GM19023 (cell line): ENCODE data around the gene ZFP14.

Experiments
- ATAC-seq: cut with Tn5 transposase; IDR thresholded peaks from one replicate; pipeline ENCODE4 v1.9.1; 2021; ENCODE audit warnings: mild to moderate bottlenecking, moderate library complexity; ENCODE audit not compliant: unreplicated experiment

Gene ZFP14

DNA sequence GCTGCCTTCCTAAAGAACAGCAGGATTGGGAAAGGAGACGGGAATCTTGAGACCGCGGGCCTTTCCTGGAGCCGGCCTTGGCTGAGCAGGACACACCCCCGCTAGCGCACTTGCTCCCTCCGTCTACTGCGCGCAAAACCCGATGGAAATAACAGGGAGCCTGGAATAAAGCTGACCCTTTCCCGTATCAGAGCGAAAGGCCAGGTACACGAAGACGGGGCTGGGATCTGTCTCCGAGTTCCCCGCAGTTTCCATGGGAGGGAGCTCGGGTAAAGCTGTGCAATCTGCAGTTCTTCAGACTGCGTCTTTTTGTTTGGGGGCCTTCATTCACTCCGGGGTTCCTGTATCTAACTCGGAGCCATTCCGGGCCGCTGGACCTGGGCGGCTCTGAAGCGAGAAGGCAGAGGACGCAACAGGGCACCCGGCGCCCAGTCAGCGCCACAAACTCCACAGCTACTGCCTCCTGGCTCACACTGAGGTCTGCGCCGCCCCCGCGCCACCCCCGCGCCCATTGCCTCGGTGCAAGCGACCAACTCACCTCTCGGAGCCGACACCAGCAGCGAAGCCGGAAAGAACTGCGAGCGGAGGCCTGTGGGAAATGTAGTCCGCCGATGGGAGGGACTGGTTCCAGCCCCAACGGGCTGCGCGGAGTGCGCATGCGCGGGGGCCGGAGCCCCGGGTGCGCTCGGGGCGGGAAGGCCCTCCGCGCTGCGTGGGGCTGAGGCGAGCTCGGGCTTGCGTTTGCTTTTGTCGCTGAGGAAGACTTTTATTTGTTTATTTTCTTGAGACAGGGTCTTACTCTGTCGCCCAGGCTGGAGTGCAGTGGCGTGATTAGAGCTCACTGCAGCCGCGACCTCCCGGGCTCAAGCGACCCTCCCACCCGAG is at the start of gene ZFP14:
Gene ZFP14 (minus strand): TSS at position 577 of the 885 bp plus-strand sequence. CDS start 11,309 bp downstream, outside the sequence.
- ATAC-seq, result peak; percentile 96

DNA sequence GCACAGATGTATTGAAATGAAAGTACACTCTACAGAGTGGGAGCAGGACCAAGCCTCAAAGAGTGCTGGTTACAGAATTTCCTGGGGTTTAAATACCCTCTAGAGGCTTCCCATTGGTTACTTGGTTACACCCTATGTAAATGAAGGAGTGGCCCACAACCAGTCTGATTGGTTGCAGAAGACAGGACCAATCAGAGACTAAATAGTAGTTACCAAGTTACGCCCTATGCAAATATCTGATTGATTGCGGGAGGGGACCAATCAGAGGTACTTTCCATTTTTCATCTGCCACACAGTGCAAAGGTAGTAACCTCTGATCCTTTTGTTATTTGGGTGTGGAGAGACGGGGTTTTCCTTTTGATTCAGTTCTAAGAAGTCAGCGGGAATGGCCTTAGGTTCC is 44.9 kb upstream of the ZFP14 start:
- no peak for ATAC-seq

DNA sequence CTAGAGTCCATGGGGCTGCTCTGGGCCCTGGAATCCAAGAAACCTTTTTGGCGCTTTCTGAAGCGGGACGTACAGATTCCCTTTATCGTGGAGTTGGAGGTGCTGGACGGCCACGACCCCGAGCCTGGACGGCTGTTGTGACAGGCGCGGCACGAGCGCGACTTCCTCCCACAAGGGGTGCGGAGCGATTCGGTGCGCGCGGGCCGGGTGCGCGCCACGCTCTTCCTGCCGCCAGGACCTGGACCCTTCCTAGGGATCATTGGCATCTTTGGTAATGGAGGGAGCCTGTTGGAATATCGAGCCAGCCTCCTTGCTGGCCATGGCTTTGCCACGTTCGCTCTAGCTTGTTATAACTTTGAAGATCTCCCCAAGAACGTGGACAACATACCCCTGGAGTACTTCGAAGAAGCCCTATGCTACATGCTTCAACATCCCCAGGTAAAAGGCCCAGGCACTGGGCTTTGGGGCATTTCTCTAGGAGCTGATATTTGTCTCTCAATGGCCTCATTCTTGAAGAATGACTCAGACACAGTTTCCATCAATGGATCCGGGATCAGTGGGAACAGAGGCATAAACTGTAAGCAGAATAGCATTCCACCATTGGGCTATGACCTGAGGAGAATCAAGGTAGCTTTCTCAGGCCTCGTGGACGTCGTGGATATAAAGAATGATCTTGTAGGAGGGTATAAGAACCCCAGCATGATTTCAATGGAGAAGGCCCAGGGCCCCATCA is 42.9 kb upstream of the ZFP14 start:
- no peak for ATAC-seq

DNA sequence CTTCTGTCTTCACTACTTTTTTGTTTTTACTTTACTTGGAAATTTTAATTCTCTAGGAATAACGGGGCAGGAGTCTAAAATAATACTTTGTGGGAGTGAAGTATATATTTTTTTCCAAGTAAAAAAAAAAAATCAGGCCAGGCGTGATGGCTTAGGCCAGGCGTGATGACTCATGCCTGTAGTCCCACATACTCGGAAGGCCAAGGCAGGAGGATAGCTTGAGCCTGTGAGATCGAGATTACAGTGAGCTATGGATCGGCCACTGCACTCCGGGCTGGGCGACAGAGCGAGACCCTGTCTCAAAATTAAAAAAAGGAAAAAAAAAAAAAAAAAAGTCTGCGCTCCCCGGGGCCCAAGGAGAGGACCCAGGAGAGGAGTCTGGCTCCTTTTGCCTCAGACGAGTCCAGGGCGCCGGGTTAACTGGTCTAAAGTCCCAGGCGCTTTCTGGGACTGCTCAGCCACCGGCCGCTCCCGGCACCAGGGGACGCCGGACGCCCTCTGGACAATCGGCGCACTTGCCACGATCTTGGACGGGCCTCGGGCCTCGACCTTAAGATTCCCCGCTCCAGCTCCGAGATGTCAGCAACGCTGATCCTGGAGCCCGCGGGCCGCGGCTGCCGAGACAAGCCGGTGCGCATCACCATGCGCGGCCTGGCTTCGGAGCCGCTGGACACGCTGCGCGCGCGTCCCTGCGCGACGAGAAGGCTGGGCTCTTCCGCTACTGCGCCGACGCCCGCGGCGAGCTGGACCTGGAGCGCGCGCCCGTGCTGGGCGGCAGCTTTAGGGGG is 42.2 kb upstream of the ZFP14 start:
- no peak for ATAC-seq

DNA sequence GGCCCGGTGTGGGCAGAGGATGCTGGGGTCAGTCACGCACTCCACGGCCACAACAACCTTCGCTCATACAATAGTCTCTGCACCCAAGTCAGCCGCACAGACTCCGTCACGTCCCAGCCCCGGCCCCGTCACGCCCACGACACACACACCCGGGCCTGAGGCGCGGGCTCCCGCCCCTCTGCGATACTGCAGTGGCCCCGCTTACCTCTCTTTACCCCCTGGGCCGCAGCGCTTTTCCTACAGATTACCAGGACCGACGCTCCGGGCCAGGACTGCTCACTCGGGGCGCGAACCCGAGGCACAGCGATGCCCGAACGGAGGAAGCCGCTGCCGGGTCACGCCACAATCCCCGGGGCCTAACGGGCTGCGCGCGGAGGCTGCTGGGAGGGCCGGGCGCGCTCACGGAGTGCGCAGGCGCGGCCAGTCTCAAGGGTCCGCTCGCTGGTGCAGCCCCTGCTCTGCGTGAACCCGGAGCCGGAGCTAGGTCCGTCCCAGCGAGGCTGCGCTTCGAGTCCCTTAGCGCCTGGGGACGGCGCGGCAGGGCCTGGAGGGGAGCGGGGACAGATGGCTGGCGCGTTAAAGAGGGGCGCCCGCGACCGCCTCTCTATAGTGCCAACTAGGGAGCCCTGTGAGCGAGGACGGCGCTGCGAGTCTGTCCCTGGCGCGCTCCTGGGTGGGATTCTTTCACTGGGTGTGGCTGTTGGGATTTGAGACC is 39.4 kb upstream of the ZFP14 start, which contains the start of gene ZFP82:
Gene ZFP82 (minus strand): TSS at position 358 of the 715 bp plus-strand sequence. CDS start 8,855 bp downstream, outside the sequence.
- peak; percentile 90 for ATAC-seq

DNA sequence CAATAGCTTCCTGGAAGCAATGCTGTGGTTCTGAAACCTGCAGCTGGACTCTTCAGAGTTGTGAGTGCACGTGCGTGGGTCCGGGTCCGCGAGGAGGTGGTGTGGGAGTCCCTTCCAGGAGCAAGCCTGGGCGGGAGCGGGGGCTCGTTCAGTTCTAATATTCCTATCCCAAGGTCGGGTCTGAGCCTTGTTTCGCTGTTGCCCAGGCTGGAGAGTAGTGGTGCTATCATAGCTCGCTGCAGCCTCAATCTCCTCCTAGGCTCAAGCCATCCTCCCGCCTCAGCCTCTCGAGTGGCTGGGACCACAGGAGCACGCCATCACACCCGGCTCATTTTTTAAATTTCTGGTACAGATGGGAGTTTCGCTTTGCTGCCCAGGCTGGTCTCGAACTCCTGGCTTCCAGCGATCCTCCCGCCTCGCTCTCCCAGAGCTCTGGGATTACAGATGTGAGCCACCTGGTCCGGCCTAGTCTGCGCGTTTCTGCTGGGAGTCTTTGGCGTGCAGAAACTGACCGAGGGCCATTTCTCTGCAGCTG is 38.8 kb upstream of the ZFP14 start:
- ATAC-seq, result no peak

DNA sequence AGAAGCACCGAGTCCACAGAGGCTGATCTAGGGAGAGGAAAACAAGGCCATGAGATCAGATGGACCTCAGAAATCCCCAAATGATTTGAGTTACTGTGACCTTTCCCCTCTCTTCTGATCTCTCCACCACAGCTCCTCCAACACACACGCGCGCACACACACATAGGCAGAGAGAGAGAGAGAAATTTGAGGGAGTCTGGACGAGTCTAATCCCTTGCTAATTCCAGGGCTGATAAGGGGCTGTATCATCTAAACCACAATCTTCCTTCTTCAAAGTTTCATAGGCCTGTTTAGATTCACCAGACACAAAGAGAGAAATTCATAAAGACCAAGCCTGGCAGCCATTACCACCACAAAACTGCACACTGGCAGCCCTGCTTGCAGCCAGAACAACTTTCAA is 30.8 kb upstream of the ZFP14 start:
- ATAC-seq, result no peak

DNA sequence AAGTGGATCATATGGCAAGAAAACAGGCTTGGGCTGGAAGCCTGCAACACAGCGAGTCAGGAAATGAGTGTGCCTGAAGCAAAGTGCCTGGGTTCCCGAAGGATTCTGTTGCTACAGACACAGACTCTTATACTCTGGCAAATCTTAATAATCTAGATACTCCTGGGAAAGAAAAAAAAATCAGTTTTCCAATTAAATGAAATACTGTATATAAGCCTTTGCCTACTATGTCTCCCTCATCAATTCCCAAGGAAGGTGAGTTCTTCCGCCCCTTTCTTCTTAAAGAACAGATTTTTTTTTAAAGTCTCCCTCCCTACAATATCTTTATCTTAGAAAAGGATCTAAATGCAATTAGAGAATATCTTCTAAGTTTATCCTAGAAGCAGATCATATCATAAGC is 29.1 kb upstream of the ZFP14 start:
- no peak for ATAC-seq

DNA sequence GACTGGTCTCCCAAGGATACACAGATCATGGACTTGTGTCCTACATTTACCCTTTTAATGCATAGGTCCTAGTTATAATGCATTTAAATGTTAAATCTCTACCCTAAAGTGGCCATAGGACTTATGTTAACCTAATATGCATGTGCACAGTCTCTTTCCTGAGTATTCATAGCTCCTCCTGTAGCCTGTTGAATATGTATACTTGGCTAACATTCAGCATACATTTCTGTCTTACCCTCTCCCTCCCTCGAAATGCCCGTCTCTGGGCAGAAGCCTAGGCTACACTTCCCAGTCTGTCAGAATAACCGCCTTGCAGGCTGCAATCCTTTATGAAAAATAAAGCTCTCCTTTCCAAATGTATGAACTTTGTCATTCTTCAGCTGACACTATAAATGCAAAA is 25.5 kb upstream of the ZFP14 start:
- ATAC-seq, result no peak

DNA sequence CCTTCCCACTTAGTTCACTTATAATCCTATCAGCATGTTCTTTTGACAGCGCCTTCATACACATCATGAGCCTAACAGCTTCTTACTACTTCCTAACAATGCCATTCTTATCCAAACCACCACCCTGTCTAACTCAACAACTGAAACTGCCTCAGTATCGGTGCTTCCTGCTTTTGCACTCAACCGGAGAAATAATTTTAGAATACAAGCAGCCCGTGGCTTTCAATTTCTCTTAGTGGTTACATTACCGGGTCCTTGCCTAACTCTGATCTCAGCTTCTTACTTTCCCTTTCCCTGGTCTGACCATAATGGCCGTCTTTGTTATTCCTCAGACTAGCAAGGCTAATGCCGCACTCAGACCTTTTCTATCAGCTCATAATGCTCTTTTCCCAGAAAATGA is 22.5 kb upstream of the ZFP14 start:
- no peak for ATAC-seq

DNA sequence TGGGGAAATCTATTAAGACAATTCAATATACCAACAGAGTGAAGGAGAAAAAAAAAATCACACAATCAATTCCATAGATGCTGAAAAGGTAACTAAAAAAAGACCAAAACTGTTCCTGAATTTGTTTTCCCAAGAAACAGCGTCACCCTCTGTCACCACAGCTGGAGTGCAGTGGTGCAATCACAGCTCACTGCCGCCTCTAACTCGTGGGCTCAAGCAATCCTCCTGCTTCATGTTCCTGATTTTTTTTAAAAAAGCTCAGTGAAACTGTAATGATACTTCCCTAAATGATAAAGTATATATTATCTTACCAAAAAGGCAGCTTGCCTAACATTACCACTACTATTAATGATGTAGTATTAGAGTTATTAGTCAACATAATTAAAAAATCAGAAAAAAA is 19.6 kb upstream of the ZFP14 start:
- no peak for ATAC-seq

DNA sequence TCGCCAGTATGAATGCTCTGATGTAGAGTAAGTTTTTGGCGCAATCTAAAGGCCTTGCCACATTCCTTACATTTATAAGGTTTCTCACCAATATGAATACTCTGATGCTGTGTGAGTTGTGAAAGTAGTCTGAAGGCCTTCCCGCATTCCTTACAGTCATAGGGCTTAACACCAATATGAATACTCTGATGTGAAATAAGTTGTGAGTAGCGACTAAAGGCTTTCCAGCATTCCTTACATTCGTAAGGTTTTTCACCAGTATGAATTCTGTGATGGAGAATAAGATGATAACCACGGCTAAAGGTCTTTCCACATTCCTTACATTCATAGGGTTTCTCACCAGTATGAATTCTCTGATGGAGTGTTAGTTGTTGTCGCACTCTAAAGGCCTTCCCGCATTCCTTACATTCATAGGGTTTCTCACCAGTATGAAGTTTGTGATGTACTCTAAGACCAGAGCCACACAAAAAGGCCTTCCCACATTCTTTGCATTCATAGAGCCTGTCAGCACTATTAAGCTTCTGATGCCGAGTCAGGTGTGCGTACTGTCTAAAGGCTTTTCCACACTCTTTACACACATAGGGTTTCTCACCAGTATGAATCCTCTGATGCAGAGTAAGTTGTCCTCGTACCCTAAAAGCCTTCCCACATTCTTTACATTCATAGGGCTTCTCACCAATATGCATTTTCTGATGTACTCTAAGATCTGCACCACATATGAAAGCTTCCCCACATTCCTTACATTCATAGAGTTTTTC is 14.1 kb upstream of the ZFP14 start:
- ATAC-seq, result no peak

DNA sequence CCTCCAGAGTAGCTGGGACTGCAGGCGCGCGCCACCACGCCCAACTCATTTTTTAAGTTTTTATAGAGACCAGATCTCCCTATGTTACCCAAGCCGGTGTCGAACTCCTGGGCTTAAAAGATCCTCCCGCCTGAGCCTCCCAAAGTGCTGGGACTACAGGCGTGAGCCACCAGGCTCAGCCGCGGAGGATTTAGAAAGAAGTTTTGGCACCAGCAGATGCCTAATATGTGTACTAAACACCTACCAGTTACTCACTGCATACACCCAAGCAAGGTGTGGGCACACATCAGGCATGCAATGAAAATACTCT is 464 bp upstream of the ZFP14 start:
- ATAC-seq, result no peak

DNA sequence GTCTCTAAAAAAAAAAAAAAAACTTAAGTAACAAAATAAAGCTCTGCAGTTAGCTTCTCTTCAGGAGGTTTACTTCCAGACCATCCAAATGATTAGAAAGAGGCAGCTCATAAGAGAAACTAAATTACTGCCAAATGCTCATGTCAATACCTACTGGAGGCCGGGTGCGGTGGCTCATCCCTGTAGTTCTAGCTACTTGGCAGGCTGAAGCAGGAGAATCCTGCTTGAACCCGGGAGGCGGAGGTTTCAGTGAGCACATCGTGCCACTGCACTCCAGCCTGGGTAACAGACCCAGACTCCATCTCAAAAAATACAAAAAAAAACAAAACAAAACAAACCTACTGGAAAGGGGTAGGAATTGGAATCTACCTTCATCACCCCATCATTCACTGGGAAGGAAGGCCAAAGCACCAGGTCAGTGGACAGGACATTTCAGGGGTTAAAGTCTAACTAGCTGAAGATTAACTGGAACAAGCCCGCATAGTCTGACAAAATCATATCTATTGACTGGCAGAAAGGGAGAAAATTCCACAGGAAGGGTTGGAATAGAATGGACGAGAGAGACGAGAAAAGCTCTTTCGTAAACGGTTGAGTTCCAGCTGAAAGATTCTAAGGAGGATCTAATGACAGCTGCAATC is 1.3 kb downstream of the ZFP14 start:
- ATAC-seq, result no peak

DNA sequence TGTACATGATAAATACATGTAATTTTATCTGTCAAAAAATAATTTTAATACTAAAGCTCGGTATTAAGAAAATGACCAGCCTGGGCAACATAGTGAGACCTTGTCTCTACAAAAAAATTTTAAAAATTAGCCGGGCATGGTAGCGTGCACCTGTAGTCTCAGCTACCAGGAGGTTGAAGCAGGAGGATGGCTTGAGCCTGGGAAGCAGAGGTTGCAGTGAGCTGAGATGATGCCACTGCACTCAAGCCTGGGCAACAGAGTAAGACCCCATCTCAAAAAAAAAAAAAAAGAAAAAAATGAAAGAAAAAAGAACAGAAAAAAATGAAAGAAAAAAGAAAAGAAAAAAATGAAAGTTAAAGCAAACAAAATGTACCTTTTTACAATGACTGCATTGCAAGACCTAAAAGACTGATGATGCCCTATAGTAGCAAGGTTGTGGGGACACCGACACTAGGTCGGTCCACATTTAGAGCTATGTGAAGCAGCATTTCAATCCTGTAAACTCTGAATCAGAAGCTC is 5.3 kb downstream of the ZFP14 start:
- no peak for ATAC-seq

DNA sequence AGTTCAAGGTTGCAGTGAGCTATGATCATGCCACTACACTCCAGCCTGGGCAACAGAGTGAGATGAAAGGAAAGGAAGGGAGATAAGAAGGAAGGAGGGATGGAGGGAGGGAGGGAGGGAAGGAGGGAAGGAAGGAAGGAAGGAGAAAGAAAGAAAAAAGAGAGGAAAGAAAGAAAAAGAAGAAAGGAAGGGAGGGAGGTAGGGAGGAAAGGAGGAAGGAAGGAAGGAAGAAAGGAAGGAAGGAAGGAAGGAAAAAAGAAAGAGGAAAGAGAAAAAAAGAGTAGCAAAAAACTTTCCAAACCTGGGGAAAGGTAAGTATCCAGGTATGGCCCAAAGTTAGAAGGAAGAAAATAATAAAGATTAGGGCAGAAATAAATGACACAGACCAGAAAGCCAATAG is 7.1 kb downstream of the ZFP14 start:
- no peak for ATAC-seq

DNA sequence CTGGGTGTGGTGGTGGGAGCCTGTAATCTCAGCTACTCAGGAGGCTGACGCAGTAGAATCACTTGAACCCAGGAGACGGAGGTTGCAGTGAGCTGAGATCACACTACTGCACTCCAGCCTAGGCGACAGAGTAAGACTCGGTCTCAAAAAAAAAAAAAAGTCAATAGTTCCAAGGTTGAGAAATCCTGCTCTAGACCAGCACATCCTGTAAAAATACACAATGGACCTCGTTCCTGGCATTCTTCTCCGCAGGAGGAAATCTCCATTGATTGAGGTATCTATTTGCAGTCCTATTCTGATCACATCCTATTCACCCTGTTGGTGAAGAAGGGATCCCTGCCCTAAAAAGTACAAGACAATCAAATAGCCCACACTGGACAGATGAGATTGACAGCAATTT is 15.2 kb downstream of the ZFP14 start:
- ATAC-seq, result no peak

DNA sequence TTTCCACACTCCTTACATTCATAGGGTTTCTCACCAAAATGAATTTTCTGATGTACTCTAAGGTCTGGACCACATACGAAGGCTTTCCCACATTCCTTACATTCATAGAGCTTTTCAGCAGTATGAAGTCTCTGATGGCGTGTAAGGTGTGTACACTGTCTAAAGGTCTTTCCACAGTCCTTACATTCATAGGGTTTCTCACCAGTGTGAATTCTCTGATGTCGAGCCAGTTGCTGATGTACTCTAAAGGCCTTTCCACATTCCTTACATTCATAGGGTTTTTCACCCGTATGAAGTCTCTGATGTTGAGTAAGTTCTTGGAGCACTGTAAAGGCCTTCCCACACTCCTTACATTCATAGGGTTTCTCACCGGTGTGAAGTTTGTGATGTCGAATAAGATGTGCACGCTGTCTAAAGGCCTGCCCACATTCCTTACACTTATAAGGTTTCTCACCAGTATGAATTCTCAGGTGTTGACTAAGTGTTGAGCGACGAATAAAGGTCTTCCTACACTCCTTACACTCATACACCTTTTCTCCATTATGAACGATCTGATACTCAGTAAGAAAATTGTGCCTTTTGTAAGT is 38.1 kb downstream of the ZFP14 start:
- ATAC-seq, result no peak
